OCI-LY3 (cell line): ENCODE results near the gene TERB2.
"Not testable (repeated sequence)": the region's sequence is repeated elsewhere in the genome, so short reads cannot be mapped to it uniquely, and the experiment has no call there.

ENCODE experiments used
- EZH2phosphoT487 ChIP-seq: fragments of 200-600 bp; shearing (Covaris generic); IDR thresholded peaks from 2 replicates; pipeline ENCODE4 v1.6.1; 2018; ENCODE audit warnings: antibody characterized with exemption, mixed run types, low read depth
- TF ChIP-seq, protein P1 (sequence below): fragments of 200-600, 300-600 bp; sonication (generic); IDR thresholded peaks from 2 replicates; pipeline ENCODE4 v1.5.1; 2014; ENCODE audit warnings: antibody characterized with exemption, low read length, low read depth

- TF ChIP-seq, protein P1, sequence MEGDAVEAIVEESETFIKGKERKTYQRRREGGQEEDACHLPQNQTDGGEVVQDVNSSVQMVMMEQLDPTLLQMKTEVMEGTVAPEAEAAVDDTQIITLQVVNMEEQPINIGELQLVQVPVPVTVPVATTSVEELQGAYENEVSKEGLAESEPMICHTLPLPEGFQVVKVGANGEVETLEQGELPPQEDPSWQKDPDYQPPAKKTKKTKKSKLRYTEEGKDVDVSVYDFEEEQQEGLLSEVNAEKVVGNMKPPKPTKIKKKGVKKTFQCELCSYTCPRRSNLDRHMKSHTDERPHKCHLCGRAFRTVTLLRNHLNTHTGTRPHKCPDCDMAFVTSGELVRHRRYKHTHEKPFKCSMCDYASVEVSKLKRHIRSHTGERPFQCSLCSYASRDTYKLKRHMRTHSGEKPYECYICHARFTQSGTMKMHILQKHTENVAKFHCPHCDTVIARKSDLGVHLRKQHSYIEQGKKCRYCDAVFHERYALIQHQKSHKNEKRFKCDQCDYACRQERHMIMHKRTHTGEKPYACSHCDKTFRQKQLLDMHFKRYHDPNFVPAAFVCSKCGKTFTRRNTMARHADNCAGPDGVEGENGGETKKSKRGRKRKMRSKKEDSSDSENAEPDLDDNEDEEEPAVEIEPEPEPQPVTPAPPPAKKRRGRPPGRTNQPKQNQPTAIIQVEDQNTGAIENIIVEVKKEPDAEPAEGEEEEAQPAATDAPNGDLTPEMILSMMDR: not testable (repeated sequence)
- not testable (repeated sequence) for TF ChIP-seq EZH2phosphoT487
Measured at GRCh38 chr15:45020901-45021259, 64.4 kb downstream of the TERB2 start.
